Measurements from ENCODE around the gene STMN1.

Gene STMN1

DNA sequence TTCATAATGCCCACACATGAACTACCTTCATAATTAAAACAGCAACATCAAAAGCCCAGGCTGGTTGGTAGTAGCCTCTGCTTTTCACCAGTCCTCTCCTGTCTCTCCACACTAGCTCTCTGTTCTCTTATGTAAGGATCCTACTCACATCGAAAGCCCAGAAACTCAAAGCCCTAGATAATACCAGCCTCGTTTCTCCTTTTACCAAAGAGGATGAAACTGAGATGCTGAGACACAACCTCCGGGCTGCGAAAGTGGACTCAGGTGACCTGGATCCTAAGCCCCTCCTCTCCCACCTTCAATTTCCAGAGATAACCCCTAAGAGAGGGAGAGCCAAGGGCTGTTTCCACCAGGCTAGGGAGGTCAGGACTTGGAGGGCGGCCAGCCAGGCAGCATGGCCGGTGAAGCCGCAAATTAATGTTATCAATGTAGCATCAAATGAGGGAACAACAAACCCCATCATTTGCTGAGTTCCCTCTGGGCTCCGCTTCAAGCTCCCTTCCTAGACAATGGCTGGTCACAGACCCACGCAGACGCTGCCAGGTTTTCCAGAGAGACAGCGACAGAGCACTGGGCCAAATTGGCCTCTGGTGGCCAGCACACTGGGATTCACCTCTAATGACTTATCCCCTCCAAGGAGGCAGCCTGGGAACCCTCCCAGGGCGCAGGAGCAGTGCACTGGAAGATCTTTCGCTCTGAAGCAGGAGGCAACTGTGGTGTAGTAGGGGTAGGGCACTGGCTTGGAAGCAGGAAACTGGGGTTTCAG lies 20.7 kb upstream of the STMN1 start:
- no peaks in the 10 kb centered on the region for H3K9me3 ChIP-seq (ENCODE audit: control insufficient read depth, low read length)
- no peaks in the 10 kb centered on the region for H3K36me3 ChIP-seq (ENCODE audit: control insufficient read depth in 1 of 2, insufficient read depth in 2 of 2, low read depth in 1 of 2, low read length in 2 of 2)
- no peak overlapping the region for H2BK120ac ChIP-seq (ENCODE audit: low read depth, low read length)
- no peak overlapping the region for H3K14ac ChIP-seq (ENCODE audit: low read length in 2 of 2)
- H2AFZ ChIP-seq (ENCODE audit: low read depth, low read length), result no peak overlapping the region
- no peak overlapping the region for H4K8ac ChIP-seq (ENCODE audit: low read length)
- no peak for DNase-seq
- H3K27ac ChIP-seq (ENCODE audit: low read length, poor library complexity, severe bottlenecking), result no peak overlapping the region
- no peak overlapping the region for H3K4ac ChIP-seq (ENCODE audit: low read depth in 1 of 2, low read length in 2 of 2)
- H2AK5ac ChIP-seq (ENCODE audit: low read length, severe bottlenecking), result no peak overlapping the region
- no peaks in the 10 kb centered on the region for H3K79me1 ChIP-seq (replicated peaks; ENCODE audit: low read length, poor library complexity, severe bottlenecking)
- H3K23ac ChIP-seq (ENCODE audit: low read length in 2 of 2), result no peak overlapping the region
- H2BK5ac ChIP-seq (ENCODE audit: low read depth, low read length, poor library complexity, severe bottlenecking), result no peak overlapping the region
- no peak overlapping the region for H3K9ac ChIP-seq (ENCODE audit: low read length)
- H3K4me1 ChIP-seq (ENCODE audit: control insufficient read depth, insufficient read depth, low read depth, low read length), result peaks cover 12% of the 10 kb centered on the region
- no peak overlapping the region for H4K91ac ChIP-seq (ENCODE audit: low read length)
- no peak overlapping the region for H3K4me3 ChIP-seq (ENCODE audit: insufficient read depth in 1 of 2, low read depth in 1 of 2, low read length in 2 of 2)
- no peak overlapping the region for H2BK15ac ChIP-seq (ENCODE audit: low read depth, poor library complexity, severe bottlenecking)
- no peak overlapping the region for H3K18ac ChIP-seq (ENCODE audit: low read depth in 1 of 2, low read length in 2 of 2)
- no peak overlapping the region for H2BK12ac ChIP-seq (ENCODE audit: low read length in 2 of 2)
- peaks cover 6 to 33% of the 10 kb centered on the region in 2 experiments for H3K27me3 ChIP-seq (ENCODE audit: control insufficient read depth in 1 of 2, insufficient read depth in 1 of 2, low read length in 2 of 2)
- 77% methylated on average over 13 of the region's 13 CpGs for WGBS
- no peak overlapping the region for H3K4me2 ChIP-seq (ENCODE audit: low read length, poor library complexity, severe bottlenecking)

- H3K36me3 ChIP-seq (ENCODE audit: control insufficient read depth in 1 of 2, insufficient read depth in 2 of 2, low read depth in 1 of 2, low read length in 2 of 2), result no peaks in the 10 kb centered on the region
- H4K8ac ChIP-seq (ENCODE audit: low read length), result no peak overlapping the region
- no peak overlapping the region for H3K27ac ChIP-seq (ENCODE audit: low read length, poor library complexity, severe bottlenecking)
- H3K18ac ChIP-seq (ENCODE audit: low read depth in 1 of 2, low read length in 2 of 2), result no peak overlapping the region
- no peak overlapping the region for H2AK5ac ChIP-seq (ENCODE audit: low read length, severe bottlenecking)
- H2BK120ac ChIP-seq (ENCODE audit: low read depth, low read length), result no peak overlapping the region
- H3K4me1 ChIP-seq (ENCODE audit: control insufficient read depth, insufficient read depth, low read depth, low read length), result peaks cover 12% of the 10 kb centered on the region
- no peaks in the 10 kb centered on the region for H3K9me3 ChIP-seq (ENCODE audit: control insufficient read depth, low read length)
- H2BK5ac ChIP-seq (ENCODE audit: low read depth, low read length, poor library complexity, severe bottlenecking), result no peak overlapping the region
- WGBS, result 100% methylated on average over 1 of the region's 2 CpGs
- H3K4ac ChIP-seq (ENCODE audit: low read depth in 1 of 2, low read length in 2 of 2), result no peak overlapping the region
- no peak overlapping the region for H2BK12ac ChIP-seq (ENCODE audit: low read length in 2 of 2)
- no peak overlapping the region for H2BK15ac ChIP-seq (ENCODE audit: low read depth, poor library complexity, severe bottlenecking)
- no peak overlapping the region for H4K91ac ChIP-seq (ENCODE audit: low read length)
- no peak overlapping the region for H3K14ac ChIP-seq (ENCODE audit: low read length in 2 of 2)
- no peak overlapping the region for H3K4me2 ChIP-seq (ENCODE audit: low read length, poor library complexity, severe bottlenecking)
- H2AFZ ChIP-seq (ENCODE audit: low read depth, low read length), result no peak overlapping the region
- H3K4me3 ChIP-seq (ENCODE audit: insufficient read depth in 1 of 2, low read depth in 1 of 2, low read length in 2 of 2), result no peak overlapping the region
- no peak overlapping the region for H3K23ac ChIP-seq (ENCODE audit: low read length in 2 of 2)
- H3K79me1 ChIP-seq (replicated peaks; ENCODE audit: low read length, poor library complexity, severe bottlenecking), result no peaks in the 10 kb centered on the region
- no peak for DNase-seq
- H3K27me3 ChIP-seq (ENCODE audit: control insufficient read depth in 1 of 2, insufficient read depth in 1 of 2, low read length in 2 of 2), result peaks cover 6 to 23% of the 10 kb centered on the region in 2 experiments
- H3K9ac ChIP-seq (ENCODE audit: low read length), result no peak overlapping the region
These were observed 18.2 kb upstream of the STMN1 start for GRCh38 chr1:25924454-25924853.

DNA sequence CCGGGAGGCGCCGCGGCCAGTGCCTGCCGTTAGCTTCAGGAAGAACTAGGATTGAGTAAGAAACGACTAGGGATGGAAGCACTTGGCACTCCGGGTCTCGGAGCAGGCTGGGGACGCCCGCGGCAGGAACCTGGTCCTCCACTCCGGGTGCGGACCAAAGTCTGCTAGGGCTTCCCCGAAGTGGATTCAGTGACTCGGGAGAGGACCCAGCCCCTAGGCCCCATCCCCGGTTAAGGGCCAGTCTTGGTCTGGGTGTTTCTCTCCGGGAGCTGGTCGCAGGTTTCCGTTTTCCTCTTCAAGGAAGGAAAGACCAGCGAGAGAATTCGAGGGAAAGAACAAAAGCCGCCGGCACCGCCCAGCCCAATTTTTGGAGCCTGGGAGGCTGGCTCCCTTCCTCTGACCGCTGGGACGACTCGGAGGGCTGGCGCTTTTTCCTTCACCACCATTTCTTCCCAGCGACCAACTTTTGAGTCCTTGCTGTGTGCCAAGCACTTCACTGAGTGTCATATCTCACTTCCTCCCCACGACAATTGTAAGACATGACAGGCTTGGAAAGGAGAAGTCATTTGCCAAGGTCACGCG lies 16.8 kb upstream of the STMN1 start:
- Histone ChIP-seq H3K4me1 (ENCODE audit: control insufficient read depth, insufficient read depth, low read depth, low read length) (peaks cover 12% of the 10 kb centered on the region), H2BK12ac (ENCODE audit: low read length in 2 of 2) (peak overlapping the region in 1 of 2 experiments; percentile 61), H4K91ac (ENCODE audit: low read length) (peak overlapping the region; percentile 76), H3K9me3 (ENCODE audit: control insufficient read depth, low read length) (no peaks in the 10 kb centered on the region), H3K4me2 (ENCODE audit: low read length, poor library complexity, severe bottlenecking) (peak overlapping the region; percentile 96), H2AFZ (ENCODE audit: low read depth, low read length) (peak overlapping the region; percentile 95), H3K36me3 (ENCODE audit: control insufficient read depth in 1 of 2, insufficient read depth in 2 of 2, low read depth in 1 of 2, low read length in 2 of 2) (no peaks in the 10 kb centered on the region), H3K79me1 (replicated peaks; ENCODE audit: low read length, poor library complexity, severe bottlenecking) (no peaks in the 10 kb centered on the region), H2BK120ac (ENCODE audit: low read depth, low read length) (peak overlapping the region; percentile 23), H3K23ac (ENCODE audit: low read length in 2 of 2) (no peak overlapping the region), H2BK15ac (ENCODE audit: low read depth, poor library complexity, severe bottlenecking) (no peak overlapping the region), H3K14ac (ENCODE audit: low read length in 2 of 2) (no peak overlapping the region), H3K4me3 (ENCODE audit: insufficient read depth in 1 of 2, low read depth in 1 of 2, low read length in 2 of 2) (peak overlapping the region; percentile 58 to 79), H4K8ac (ENCODE audit: low read length) (peak overlapping the region; percentile 79), H3K27me3 (ENCODE audit: control insufficient read depth in 1 of 2, insufficient read depth in 1 of 2, low read length in 2 of 2) (peaks cover 6 to 20% of the 10 kb centered on the region in 2 experiments), H3K9ac (ENCODE audit: low read length) (peak overlapping the region; percentile 71), H3K4ac (ENCODE audit: low read depth in 1 of 2, low read length in 2 of 2) (peak overlapping the region in 1 of 2 experiments; percentile 89), H3K27ac (ENCODE audit: low read length, poor library complexity, severe bottlenecking) (peak overlapping the region; percentile 61), H3K18ac (ENCODE audit: low read depth in 1 of 2, low read length in 2 of 2) (peak overlapping the region; percentile 45 to 82), H2BK5ac (ENCODE audit: low read depth, low read length, poor library complexity, severe bottlenecking) (peak overlapping the region; percentile 80), H2AK5ac (ENCODE audit: low read length, severe bottlenecking) (no peak overlapping the region)
- WGBS, result 1% methylated on average over 27 of the region's 32 CpGs
- DNase-seq, result peak; percentile 33

Measured in mesenchymal stem cell (in vitro differentiated cells and primary cell).